ENCODE measurements around the gene YPEL3.

- no peak for TF ChIP-seq CTCF (IDR thresholded peaks at IDR 0.05)
- TF ChIP-seq POLR2A (IDR thresholded peaks at IDR 0.05): no peak
Measured at GRCh38 chr16:30078744-30079143, 17.3 kb downstream of the YPEL3 start.

Measured in adrenal gland (tissue), 5 donors.